ENCODE data around the gene KNSTRN.

DNA sequence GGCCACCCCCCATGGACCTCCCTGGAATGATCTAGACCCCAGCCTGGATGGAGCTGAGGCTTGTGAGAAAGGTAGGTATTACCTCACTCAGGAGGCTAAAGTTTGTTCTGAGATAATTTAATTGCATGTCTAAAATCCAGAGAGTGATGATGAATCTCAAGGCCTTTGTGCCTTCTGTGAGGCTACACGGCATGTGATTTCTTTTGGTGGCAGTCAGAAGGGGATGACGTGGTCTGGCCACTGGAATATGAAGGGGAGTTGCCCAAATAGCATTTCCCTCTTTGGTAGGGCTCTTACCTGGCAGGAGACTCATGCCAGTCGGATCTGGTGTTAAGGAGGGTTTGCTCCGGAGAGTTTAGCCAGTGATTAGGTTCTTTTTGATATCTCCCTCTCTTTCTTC lies 60.7 kb downstream of the KNSTRN start:
- TF ChIP-seq, protein P1, sequence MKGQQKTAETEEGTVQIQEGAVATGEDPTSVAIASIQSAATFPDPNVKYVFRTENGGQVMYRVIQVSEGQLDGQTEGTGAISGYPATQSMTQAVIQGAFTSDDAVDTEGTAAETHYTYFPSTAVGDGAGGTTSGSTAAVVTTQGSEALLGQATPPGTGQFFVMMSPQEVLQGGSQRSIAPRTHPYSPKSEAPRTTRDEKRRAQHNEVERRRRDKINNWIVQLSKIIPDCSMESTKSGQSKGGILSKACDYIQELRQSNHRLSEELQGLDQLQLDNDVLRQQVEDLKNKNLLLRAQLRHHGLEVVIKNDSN (IDR thresholded peaks at IDR 0.05), result no peak
- TF ChIP-seq CREB1 (IDR thresholded peaks at IDR 0.05; ENCODE audit: low read depth) (no peak), EGR1 (IDR thresholded peaks at IDR 0.05) (no peak)
- TF ChIP-seq, protein P2, sequence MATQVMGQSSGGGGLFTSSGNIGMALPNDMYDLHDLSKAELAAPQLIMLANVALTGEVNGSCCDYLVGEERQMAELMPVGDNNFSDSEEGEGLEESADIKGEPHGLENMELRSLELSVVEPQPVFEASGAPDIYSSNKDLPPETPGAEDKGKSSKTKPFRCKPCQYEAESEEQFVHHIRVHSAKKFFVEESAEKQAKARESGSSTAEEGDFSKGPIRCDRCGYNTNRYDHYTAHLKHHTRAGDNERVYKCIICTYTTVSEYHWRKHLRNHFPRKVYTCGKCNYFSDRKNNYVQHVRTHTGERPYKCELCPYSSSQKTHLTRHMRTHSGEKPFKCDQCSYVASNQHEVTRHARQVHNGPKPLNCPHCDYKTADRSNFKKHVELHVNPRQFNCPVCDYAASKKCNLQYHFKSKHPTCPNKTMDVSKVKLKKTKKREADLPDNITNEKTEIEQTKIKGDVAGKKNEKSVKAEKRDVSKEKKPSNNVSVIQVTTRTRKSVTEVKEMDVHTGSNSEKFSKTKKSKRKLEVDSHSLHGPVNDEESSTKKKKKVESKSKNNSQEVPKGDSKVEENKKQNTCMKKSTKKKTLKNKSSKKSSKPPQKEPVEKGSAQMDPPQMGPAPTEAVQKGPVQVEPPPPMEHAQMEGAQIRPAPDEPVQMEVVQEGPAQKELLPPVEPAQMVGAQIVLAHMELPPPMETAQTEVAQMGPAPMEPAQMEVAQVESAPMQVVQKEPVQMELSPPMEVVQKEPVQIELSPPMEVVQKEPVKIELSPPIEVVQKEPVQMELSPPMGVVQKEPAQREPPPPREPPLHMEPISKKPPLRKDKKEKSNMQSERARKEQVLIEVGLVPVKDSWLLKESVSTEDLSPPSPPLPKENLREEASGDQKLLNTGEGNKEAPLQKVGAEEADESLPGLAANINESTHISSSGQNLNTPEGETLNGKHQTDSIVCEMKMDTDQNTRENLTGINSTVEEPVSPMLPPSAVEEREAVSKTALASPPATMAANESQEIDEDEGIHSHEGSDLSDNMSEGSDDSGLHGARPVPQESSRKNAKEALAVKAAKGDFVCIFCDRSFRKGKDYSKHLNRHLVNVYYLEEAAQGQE (IDR thresholded peaks at IDR 0.05; ENCODE audit: low read depth), result no peak
